Esophagus squamous epithelium (tissue), 5 donors: ENCODE data around the gene GINS1. TPM values are rescaled to one million over a fixed set of nuclear protein-coding genes. Genes with fewer than 3 reads are reported as not detected.

Experiments
- DNase-seq: peaks from one replicate; lab custom pipeline; 2025; lab: John Stamatoyannopoulos, UW
- H3K27ac ChIP-seq, 4 donors: fragments of 200-600 bp; sonication (generic); one replicate each; pipeline ENCODE4 v1.5.1; 2016 to 2019; ENCODE audit warnings: mild to moderate bottlenecking in 1 of 4
- H3K27me3 ChIP-seq, 4 donors: fragments of 200-600 bp; sonication (generic); 1 replicate in 3 of 4; 2 replicates in 1 of 4; pipeline versions ENCODE4 v1.5.1 to v1.6.0; 2017 to 2021; ENCODE audit warnings: antibody characterized with exemption in 1 of 4
- H3K36me3 ChIP-seq, 3 donors: fragments of 200-600 bp; sonication (generic); one replicate each; pipeline ENCODE4 v1.5.1; 2016 to 2019
- H3K4me1 ChIP-seq, 3 donors: fragments of 200-600 bp; sonication (generic); one replicate each; pipeline ENCODE4 v1.5.1; 2017 to 2019
- H3K4me3 ChIP-seq, 4 donors: fragments of 200-600 bp; sonication (generic); 1 replicate in 3 of 4; 2 replicates in 1 of 4; pipeline ENCODE4 v1.5.1; 2016 to 2019; ENCODE audit warnings: mild to moderate bottlenecking in 2 of 4, moderate library complexity in 1 of 4
- H3K9me3 ChIP-seq, 3 donors: fragments of 200-600 bp; sonication (generic); one replicate each; pipeline ENCODE4 v1.5.1; 2016 to 2019
- CTCF ChIP-seq, 6 experiments: fragments of 450-650 bp in 4 of 6; fragments of 200-600 bp in 2 of 6; sonication (generic) in 2 of 6; IDR thresholded peaks; one replicate each; pipeline ENCODE4 v1.5.1; 2016 to 2019; ENCODE audit warnings: antibody characterized with exemption in 6 of 6, mild to moderate bottlenecking in 4 of 6, moderate library complexity in 4 of 6
- POLR2A ChIP-seq, 4 donors: fragments of 450-650 bp; IDR thresholded peaks; one replicate each; pipeline ENCODE4 v1.6.1; 2017; ENCODE audit warnings: antibody characterized with exemption in 4 of 4, mild to moderate bottlenecking in 4 of 4, moderate library complexity in 3 of 4
- WGBS, 2 donors: methylation state at CpG; one replicate each; pipeline ENCODE4 v1.1.5; 2018; 5-methylcytosine and 5-hydroxymethylcytosine counted together
- intact Hi-C: fragments of 100-400 bp; cut with DNase I; formaldehyde crosslinking; loops from one replicate; pipeline ENCODE4 v1.15.0; 2022
- total RNA-seq, 4 donors: library from RNA; depleted of rRNA; stranded (reverse); fragments of >200 nt; gene quantifications; one replicate each; pipeline ENCODE4 v1.1.0, GENCODE V29; 2016
- donor health status: DM: yes; HTN: yes; CAD: no.

The GINS1 gene
- total RNA-seq, 4 donors from 2014 or later: 3.4 to 12.9 (median 6.4) TPM

DNA sequence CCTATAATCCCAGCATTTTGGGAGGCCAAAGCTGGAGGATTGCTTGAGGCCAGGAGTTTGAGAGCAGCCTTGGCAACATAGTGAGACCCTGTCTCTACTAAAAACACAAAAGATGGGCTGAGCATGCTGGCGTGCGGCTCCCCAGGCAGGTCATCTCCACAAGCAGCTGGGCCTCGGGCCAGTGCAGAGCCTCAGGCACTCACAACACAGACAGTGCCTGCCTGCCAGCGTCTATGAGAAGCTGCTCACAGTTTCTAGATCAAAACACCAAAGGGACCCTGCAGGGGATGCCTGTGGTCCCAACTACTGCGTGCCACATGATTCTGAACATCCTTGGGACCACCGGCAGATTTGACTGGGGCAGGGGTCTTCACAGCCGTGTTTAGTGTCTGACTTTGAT, 59.4 kb downstream of the GINS1 start:
- DNase-seq: no peak
- Histone ChIP-seq H3K4me3 (no peak overlapping the region), H3K27ac (no peak overlapping the region), H3K27me3 (no peaks in the 10 kb centered on the region), H3K4me1 (no peaks in the 10 kb centered on the region), H3K36me3 (peaks cover 0 to 78% (median 3%) of the 10 kb centered on the region in 3 donors), H3K9me3 (no peaks in the 10 kb centered on the region)
- intact Hi-C loops: no loop called here
- TF ChIP-seq CTCF (IDR thresholded peaks at IDR 0.05) (no peak), POLR2A (IDR thresholded peaks at IDR 0.05) (no peak)
- WGBS, 2 donors: 75 to 79% methylated on average over 5 to 7 of the region's 7 CpGs

DNA sequence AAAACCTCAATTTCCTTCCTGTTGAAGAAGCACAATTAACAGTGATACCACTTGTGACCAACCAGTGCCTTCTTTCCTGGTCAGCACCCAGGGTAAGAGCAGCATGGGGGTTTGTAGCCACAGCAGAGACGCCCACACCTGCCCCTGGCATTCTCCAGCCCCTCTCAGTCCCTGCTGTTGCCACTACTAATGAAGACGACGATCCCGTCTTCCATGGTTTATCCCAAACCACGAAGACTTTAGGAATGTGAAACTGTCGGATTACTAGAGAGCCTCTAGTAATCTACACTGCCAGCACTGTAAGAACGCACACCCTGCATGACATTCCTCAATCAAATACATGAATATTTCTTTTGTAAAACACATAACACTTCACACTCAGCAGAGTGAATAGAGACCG, 60.0 kb downstream of the GINS1 start:
- Histone ChIP-seq H3K36me3 (peaks cover 0 to 78% (median 3%) of the 10 kb centered on the region in 3 donors), H3K27me3 (no peaks in the 10 kb centered on the region), H3K4me1 (no peaks in the 10 kb centered on the region), H3K4me3 (no peak overlapping the region), H3K9me3 (no peaks in the 10 kb centered on the region), H3K27ac (no peak overlapping the region)
- intact Hi-C loops: no loop called here
- TF ChIP-seq CTCF (IDR thresholded peaks at IDR 0.05) (no peak), POLR2A (IDR thresholded peaks at IDR 0.05) (no peak)
- DNase-seq: no peak
- whole genome bisulfite sequencing, 2 donors: 84 to 89% methylated on average over 8 of the region's 8 CpGs

GRCh38 chr20:25468126-25469075, 60.9 kb downstream of the GINS1 start:
- intact Hi-C loops: no loop called here
- Histone ChIP-seq H3K9me3 (no peaks in the 10 kb centered on the region), H3K27ac (no peak overlapping the region), H3K36me3 (peaks cover 0 to 76% (median 3%) of the 10 kb centered on the region in 3 donors), H3K27me3 (no peaks in the 10 kb centered on the region), H3K4me3 (no peak overlapping the region), H3K4me1 (no peaks in the 10 kb centered on the region)
- TF ChIP-seq POLR2A (IDR thresholded peaks at IDR 0.05): no peak
- TF ChIP-seq CTCF (IDR thresholded peaks at IDR 0.05): no peak
- WGBS, 2 donors: 64 to 92% methylated on average over 2 to 14 of the region's 18 CpGs
- DNase-seq: no peak

GRCh38 chr20:25469558-25469957, 62.1 kb downstream of the GINS1 start:
- 69 to 85% methylated on average over 2 to 7 of the region's 13 CpGs for WGBS, 2 donors
- TF ChIP-seq POLR2A (IDR thresholded peaks at IDR 0.05) (no peak), CTCF (IDR thresholded peaks at IDR 0.05) (no peak)
- DNase-seq: no peak
- intact Hi-C loops: no loop called here
- Histone ChIP-seq H3K4me1 (no peaks in the 10 kb centered on the region), H3K27ac (no peak overlapping the region), H3K4me3 (no peak overlapping the region), H3K9me3 (no peaks in the 10 kb centered on the region), H3K27me3 (no peaks in the 10 kb centered on the region), H3K36me3 (peaks cover 0 to 71% (median 3%) of the 10 kb centered on the region in 3 donors)

- Histone ChIP-seq H3K36me3 (peaks cover 0 to 66% (median 3%) of the 10 kb centered on the region in 3 donors), H3K9me3 (no peaks in the 10 kb centered on the region), H3K27ac (no peak overlapping the region), H3K27me3 (no peaks in the 10 kb centered on the region), H3K4me1 (no peaks in the 10 kb centered on the region), H3K4me3 (no peak overlapping the region)
- intact Hi-C loops: no loop called here
- peak in 5 of 6 experiments; percentile 40 to 77 (median 56) for TF ChIP-seq CTCF (IDR thresholded peaks at IDR 0.05)
- no peak for TF ChIP-seq POLR2A (IDR thresholded peaks at IDR 0.05)
- 43 to 54% methylated on average over 4 to 12 of the region's 13 CpGs for WGBS, 2 donors
- no peak for DNase-seq
Observed at GRCh38 chr20:25470045-25470444, 62.6 kb downstream of the GINS1 start.
